ENCODE data around the gene MFNG.

DNA sequence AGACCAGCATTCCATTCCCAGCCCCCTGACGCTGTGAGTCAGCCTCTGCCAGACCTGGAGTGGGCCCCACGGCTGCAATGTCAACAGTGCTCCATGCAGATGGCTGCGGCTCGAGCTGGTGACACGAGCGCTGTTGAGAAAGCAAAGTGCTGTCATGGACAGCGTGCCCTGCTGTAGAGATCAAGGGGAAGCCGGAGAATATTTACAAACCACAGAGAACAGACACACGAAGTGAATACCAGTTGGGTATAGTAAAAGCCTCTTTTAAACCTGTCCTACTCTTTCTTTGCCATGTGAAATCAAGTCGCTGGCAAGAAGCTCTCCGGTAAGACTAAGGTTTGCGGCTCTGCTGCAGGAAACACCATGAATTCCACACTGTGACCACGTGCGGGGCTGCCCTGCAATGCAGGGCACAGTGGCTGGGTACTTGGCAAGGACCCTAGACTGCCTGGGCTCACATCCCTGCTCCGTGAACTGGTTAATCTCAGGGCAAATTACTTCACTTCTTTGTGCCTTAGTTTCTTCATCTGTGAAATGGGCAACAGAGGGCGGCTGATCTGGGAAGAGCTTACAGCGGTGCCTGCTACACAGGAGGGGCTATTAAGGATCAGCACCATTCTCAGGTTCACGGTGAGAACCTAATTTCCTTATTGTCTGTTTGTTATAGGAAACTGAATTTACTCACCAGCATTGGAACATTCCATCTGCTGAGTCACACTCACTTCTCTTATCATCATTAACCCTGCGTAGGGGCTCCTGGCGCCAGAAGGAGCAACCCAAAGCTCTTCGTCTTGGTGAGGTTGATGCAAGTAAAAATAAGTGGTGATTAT is 31.1 kb downstream of the MFNG start:
- TF ChIP-seq, protein P1, sequence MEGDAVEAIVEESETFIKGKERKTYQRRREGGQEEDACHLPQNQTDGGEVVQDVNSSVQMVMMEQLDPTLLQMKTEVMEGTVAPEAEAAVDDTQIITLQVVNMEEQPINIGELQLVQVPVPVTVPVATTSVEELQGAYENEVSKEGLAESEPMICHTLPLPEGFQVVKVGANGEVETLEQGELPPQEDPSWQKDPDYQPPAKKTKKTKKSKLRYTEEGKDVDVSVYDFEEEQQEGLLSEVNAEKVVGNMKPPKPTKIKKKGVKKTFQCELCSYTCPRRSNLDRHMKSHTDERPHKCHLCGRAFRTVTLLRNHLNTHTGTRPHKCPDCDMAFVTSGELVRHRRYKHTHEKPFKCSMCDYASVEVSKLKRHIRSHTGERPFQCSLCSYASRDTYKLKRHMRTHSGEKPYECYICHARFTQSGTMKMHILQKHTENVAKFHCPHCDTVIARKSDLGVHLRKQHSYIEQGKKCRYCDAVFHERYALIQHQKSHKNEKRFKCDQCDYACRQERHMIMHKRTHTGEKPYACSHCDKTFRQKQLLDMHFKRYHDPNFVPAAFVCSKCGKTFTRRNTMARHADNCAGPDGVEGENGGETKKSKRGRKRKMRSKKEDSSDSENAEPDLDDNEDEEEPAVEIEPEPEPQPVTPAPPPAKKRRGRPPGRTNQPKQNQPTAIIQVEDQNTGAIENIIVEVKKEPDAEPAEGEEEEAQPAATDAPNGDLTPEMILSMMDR (conservative IDR thresholded peaks at IDR 0.05 in 1 of 2, IDR thresholded peaks at IDR 0.05 in 1 of 2; ENCODE audit: low read depth in 1 of 2, low read length in 2 of 2) = no peak
- no peak for TF ChIP-seq EZH2 (IDR thresholded peaks at IDR 0.05; ENCODE audit: low read length, missing control alignments)
